Stimulated activated CD4-positive, alpha-beta T cell treated with anti-CD3 and anti-CD28 coated beads, Interleukin-12 subunit alpha, Interleukin-12 subunit beta, amount 100 ng/mL, for 4 hours (primary cell): ENCODE results near the gene CREG1.

ENCODE experiments used
- DNase-seq: peaks from one replicate; pipeline ENCODE4 v3.0.0-alpha.2; 2020

Gene CREG1

DNA sequence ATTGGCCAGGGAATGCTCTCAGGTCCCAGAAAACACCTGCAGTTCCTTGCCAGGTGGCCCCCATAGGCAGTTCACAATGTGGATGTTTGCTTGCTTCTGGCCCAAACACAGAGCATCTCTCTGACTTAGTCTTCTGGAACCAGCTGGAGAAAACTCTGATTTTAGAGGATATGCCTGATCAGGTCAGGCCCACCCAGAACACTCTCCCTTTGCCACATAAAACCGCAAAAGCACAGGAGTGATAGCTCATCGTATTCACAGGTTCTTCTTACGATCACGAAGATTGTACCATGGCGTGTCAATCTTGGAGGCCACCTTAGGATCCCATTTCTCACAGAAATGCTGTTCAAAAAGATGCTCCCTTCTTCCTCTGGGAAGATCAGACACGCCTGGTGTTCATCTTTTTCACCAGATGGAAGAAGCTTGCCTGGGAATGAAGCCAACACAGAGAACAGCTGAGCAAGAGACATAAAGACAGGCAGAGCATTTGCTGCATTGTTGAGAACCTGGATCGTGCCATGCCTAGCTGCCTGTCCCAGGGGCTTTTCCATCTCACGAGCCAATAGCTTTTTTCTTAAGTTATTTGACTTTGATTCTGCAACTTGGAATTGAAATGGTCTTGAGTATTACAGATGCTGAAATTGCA, 23.6 kb downstream of the CREG1 start:
- no peak for DNase-seq

DNA sequence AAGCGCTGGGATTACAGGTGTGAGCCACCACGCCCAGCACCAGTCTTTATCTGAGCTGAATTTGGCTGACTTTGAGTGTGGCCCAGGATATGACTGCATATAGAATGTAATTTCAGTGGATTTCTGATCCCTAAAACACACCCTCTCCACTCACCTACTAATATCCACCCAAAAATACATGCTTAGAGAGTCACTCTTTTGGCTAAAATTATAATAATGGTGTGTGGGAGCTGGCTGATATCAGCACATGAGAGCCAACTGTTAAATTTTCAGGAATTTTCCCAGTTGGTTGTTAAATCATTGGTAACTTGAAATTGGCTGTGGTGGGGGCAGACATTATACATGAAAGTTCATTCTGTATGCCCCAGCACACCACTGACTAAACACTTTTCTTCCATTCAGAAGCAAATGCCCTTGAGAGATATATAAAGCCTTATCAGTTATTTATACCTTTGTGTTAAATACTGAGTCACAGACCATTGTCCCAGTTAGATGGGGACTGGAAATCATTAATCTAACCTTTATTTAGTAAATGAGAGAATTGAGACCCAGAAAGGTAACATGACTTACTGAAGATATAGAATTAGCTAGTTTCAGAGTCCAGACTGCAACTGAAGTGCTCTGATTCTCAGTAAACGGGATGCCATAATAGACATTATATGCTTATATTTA, 25.4 kb downstream of the CREG1 start:
- no peak for DNase-seq

DNA sequence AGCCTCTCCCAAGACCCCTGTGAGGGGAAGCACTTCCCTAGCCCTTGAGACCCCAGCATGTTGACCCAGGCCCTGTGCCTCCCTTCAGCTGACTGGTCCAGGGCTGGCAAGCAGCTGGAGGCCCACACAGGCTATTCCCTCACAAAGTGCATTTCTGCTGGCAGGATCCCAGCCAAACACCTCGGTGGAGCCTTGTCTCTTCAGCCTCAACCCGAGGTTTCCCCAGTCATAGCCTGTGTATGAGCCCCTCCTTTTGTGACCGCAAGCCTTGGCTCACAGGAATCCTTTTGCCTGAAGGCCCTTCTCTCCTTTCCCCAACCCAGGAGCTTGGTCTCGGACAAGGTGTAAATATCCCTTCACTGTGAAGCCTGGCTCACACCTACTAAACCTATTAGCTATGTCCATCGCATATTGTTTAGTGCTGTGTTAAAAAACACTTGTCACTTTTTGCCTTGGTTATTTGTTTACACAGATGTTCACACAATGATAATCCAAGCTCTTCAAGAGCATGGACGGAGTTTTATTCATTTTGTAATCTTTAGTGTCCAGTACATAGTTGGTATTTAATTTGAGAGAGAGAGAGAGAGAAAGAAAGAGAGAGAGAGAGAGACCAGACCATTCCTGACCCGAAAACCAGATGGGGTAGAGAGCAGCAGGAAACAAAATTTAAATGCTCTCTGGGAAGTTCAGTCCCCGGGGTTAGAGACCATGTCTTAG, 26.7 kb downstream of the CREG1 start:
- DNase-seq: no peak

DNA sequence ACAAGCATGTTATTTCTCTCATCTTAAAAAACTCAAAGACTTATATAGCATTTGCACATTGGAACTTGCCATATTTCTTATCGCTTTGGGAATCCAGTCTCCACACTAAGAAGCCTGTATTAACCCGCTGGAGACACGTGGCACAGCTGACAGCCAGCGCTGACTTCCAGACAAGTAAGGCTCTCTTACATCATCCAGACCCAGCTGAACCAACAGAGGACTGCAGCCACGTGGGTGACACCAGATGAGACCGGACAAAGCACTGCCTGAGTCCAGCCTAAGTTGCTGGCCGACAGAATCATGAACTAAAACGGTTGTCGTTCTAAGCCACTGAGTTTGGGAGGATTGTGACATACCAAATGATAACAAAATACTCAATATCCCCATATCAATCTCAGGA, 28.9 kb downstream of the CREG1 start:
- DNase-seq: no peak

DNA sequence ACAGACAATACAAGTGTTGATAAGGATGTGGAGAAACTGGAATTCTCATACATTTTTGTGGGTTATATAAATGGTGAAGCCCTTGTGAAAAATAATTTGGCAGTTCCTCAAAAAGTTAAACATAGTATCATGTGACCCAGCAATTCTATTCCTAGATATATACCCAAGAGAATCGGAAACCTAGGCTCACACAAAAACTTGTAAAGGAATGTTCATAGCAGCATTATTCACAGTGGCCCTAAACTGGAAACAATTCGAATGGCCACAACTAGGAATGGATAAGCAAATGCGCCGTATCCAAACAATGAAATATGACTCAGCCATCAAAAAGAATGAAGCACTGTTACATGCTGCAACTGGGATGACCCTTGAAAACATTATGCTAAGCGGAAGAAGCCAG, 31.3 kb downstream of the CREG1 start:
- no peak for DNase-seq

DNA sequence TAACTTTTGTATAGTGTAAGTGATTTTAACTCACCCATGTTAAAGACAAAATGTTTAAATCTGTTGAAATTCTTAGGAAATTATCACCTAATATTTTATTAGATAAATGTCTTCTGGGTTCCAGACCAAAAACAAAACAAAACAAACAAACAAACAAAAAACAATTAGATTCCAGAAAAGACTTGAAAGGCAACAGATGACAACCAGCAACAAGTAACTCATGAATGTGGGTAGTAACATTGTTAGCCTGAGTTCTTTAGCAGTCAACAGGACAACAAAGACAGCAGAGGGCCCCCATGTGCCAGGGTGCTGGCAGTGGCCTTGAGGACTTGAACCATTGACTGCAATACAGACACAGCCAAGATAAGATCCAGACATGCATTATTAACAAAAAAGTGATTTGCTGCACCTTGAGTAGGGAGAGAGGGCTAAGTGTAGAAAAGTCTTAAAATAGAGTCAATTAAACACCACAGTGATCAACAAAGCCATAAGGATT, 32.8 kb downstream of the CREG1 start:
- DNase-seq: no peak

DNA sequence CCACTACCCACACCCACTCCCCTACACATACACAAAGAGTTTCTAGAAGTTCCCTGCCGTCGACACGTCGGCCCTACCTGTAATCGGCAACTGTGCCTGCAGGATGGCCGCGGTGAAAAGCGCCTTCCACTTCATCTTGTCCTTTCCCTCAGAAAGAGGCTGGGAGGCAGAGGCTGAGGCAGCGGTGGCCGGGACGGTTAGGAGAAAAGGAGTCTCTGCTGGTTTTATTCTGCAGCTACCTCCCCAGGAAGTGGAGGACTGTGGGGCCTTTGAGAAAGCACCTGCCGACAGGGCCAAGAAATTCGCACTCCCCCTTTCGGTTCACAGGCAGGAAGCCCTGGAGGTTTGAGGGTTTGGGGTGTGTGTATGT, 35.2 kb downstream of the CREG1 start, which contains the start of gene CD247:
Gene CD247 (minus strand): TSS at position 199 of the 370 bp plus-strand sequence. CDS start 64 bp downstream, at position 135.
- peak; percentile 57 for DNase-seq

DNA sequence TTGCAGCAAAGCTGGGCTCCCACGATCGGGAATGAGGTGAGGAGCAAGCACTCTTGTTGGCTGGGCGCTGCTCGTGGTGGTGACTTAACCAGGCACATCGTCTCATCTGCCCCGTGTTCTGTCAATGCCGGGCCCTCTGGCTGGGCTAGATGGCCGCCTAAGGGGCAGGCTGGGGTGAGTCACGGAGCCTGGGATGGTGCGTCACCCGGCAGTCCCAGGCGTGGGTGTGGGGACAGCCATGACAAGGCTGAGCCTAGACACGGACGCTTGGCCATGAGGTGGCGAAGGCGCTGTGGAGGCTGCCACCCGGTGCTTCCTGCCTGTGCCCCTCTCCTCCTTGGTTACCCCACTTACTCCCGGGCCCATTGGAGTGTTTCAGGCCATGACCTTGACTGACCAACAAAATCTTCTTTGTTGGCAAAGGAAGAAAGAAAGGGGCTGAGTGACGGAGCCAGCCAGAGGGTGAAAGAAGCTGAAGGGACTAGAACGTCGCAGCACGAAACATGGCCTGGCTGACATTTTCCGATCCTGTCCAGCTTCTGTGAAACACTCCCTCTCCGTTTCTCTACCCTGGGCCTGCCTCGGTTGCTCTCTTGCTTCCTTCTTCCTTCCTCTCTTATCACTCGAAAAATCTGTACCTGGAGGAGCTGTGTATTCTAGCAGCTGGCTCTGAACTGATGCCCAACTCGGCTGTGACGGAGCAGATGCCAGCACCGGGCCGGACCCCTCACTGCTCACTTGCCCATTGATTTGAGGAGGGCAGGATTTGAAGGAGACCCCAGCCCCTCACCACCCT, 35.8 kb downstream of the CREG1 start:
- peak; percentile 81 for DNase-seq

DNA sequence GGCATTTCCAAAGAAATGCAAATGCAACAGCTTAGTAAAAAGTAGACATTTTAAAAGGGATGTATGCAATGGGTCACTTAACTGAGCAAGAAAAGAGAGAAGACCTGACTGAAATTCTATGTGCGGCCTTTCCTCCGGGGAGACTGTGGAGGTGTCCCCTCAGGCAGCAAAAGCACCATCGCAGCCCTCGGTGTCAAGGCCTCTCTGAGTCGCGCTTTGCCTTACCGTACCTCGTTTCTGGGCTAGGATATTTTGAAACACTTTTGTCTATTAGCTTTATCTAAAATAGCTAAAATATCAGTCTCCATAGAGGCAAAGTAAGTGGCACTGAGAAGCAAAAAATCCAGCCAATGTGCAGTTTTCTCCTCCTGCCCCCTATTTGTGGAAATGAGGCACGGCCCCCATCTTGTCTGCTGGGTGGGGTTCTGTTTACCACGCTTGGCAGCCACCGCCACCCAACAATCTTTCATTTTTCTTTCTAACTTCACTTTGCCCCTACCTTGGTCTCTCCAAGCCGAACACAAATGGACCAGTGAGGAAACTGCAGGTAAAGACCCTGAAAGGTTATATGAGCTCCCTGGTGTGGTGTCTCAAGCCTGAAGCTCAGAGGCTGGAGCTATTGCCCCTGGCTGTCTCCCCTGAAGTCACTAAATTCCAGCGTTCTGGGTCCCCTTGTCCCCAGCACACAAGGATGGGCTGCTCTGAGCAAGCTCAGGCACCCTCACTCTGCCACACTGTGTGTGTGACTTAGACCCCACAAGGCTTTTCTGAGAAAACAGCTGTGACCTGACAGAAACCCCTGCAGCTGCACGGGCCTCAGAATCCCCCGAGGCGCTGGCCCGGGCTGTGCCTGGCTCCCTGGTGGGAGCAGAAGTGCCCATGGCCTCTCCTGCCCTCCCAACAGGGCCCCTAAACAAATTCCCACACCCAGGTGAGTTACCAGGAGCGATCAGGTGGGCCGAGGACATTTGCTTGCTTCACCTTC, 36.9 kb downstream of the CREG1 start:
- DNase-seq: no peak

DNA sequence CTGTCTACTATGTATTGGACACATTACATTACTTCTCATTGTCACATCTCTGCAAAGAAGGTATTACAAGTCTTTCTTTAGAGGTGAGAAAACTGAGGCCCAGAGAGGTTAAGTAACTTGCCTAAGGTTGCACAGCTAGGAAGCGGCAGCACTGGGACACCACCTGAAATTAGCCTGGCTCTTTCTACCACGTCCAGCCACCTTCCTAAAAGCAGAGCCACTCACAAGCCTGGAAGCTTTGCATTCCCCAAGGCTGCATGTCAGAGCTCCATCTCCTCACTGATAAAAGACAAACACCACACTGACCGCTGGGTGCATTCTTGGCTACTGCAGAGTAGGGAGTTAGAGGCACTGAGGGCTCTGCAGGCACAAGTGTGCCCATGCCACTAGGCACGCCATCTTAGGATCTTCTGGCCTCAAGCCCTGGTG, 37.7 kb downstream of the CREG1 start:
- no peak for DNase-seq

DNA sequence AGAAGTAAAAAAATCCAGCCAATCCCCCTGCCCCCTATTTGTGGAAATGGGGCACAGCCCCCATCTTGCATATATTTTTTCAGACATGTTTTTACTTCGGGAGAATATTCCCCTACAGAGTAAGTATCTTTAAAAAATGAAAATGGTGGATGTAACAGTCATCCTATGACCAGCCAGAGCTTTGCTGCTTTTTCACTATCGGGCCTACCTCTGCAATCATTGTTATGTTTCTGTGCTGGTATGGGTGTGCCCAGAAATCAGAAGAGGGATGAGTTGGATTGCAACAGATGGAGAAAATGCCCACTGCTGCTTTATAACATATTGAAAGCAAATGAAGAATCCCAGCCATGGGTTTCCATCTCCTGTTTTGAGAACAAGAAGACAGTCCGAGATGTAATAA, 38.1 kb downstream of the CREG1 start:
- DNase-seq: no peak

DNA sequence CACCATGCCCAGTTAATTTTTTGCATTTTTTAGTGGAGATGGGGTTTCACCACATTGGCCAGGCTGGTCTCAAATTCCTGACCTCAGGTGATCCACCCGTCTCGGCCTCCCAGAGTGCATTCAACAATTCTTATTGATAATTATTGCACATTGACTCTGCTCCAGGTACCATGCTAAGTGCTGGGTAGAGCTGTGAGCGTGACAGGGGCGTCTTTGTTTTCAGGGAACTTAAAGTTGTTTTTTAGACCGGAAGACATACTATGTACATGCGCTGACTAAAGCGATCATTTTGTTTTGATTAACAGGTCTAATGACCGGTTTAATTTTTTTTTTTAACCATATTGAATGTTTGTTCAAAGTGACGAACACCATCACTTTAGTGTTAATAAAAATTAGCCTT, 39.3 kb downstream of the CREG1 start:
- DNase-seq: no peak

DNA sequence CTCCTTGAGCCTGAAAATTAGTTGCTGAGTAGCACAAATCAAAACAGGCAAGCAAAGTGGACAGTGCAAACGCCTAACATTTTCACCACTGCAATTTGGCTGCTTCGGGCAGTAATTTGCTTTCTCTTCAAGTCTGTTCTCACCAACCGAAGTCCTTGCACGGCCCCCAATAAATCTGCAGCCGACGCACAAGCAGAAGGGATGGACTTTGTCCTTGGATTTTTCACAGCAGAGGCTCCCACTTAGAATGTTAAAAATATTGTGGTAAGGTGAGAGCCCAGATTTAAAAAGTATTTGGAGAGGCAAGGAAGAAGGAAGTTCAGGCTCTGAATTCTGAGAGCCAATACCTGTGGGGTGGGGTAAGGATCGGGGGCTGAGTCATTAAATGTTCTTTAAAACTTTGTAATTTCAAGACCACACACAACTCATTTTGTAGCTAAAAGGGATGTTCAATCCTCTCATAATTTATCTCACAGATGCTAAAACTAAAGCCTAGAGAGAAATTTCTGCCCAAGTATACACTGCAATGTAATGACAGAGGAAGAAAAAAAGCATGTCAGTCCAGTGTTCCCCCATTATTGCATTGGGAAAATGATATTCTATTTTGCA, 41.4 kb downstream of the CREG1 start:
- no peak for DNase-seq

DNA sequence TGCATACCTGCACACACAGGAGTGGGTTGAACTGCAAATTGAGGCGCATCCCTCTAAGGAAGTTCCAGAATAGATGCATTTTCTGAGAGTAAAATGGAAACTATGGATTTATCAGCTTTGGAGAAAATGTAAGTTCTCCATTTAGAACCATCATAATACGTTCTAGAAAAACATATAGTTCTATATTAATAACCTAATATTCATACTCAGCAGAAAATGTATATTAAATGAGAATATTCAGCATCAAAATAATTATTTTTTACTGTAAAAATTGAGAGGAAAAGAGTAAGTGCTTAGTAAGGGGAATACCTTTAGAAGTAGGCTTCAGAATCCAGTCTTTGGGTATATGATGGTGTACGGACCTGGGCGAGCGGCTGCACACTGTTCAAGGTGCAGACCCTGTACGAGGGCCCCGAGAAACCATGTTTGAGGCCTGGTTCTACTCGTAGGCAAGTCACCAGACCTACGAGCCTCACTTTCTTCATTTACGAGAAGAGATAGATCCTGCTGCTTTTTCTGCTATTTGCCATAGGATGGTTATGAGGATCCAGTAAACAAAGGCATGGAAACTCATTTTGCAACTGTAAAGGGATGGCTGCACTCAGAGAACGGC, 42.1 kb downstream of the CREG1 start:
- DNase-seq: no peak

DNA sequence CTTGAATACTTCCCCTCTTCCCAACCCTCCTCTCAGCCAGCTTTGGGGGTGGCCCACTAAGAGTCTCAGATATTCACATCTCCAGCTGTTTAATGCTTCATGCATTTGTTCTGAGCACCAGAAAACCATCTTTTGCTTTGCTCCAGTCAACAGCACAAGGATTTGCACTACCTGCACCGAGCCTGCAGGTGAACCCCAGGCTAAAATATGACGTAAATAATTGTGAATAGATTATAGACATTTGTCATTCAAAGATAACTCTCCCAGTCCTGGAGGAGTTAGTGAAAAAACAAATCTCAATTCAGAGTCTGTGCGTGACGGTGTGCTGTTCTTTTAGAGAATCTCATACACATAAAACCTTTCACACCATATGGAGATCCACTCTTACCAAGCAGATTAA, 42.7 kb downstream of the CREG1 start:
- no peak for DNase-seq

DNA sequence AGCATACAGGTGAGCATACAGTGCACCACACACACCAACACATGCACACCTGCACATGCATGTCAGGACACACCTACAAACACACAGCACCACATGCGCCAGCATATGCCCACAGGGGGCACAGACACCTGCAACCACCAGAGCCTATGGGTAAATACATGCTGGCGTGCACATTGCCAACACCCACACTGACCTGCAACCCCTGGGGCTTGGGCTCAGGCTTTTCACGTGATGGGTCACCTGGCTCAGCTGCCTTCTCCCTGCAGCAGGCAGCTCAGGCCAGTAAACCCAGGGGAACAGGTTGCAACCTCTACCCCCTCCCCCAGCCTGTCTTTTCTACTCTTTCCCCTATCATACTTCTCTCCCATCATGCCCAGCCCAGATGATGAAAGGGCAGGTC, 43.3 kb downstream of the CREG1 start:
- DNase-seq: no peak

DNA sequence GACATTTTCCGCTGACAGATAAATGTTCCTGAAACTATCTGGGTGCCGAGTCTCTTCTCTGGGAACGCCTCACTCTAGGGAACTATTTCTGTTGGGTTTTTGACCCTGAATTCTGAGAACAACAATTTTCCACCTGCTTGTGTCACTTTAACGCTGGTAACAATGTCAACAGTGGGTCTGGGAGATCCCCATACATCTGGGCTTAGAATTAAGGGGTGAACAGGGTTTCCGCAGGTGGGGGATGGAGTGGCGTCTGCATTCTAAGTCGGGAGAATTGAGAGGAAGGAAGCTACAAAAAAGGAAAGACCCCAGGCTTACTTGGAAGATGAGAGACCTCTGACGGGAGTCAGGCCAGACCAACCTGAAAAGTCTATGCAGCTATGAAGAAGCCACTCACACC, 44.0 kb downstream of the CREG1 start:
- no peak for DNase-seq

DNA sequence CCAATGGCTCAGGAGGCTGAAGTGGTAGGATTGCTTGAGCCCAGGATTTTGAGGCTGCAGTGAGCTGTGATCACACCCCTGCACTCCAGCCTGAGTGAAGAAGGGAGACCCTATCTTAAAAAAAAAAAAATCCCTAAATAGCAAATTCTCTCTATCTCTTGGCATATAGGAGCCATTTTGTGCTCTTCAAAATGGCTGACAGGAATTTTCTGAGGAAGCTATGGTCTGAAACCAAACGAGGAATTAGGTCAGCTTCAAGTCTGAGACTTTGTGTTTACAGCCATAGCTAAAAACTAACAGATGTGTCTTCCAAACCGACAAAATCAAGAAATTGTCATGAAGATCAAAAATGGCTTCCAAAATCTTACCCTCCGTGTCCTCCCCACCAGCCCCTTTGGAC, 45.8 kb downstream of the CREG1 start:
- no peak for DNase-seq

DNA sequence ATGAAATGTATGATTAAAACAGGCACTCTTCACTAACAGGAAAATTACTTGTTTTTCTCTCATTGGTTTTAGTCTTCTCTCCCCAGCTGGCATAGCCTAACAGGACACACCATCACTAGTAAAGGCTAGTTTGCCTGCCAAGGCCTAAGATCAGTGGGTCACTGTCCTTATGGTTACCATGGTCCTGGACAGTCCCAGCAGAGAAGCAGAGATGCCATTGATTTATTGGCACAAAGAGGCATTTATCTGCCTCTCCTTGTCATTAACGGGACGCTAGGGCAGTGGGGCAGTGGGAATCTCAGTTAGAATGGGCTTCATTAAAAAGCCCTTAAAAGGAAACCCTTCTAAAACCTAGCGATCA, 49.1 kb downstream of the CREG1 start:
- DNase-seq: no peak

DNA sequence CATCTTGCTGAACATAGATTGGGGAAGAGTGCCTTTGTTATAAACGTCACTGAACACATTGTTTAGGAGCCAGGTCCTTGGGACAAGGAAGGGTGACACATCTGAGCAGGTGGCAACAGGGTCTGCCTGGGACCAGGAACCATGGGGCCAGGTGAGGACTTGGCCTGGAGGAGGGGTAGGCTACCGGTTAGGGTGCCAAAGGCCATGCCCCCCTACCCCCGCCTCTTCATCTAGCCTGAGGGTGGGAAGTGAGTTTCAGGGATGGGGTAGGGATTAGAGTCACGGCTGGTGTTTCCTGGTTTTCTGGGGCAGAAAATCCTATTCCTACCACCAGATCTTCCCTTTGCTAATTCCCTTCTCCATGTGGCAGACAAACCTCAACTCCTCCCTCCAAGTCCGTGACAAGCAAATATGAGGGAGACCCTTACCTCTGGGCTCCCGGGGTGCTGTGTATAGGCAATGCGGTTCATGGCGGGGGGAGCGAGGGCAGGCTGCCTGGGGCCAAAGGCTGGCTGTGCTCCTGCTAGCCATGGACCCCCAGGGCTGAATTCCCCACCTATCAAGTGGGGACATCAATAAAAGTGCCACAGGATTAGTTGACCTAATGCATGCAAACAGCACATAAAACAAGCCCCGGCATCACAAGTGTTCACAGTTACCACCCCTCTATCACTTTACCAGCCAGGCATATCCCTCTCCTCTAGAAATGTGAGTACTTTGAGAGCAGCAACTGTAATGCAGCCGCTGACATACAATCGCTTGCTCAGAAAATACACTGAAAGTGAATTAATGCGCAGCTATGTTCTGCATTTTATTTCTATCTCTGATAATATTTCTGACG, 49.7 kb downstream of the CREG1 start:
- DNase-seq: no peak
